HepG2 (cell line): ENCODE results near the gene B3GNT7. TPM values are rescaled to one million over a fixed set of nuclear protein-coding genes. Genes with fewer than 3 reads are reported as not detected.

Experiments
- BCL6 ChIP-seq: IDR thresholded peaks from 2 replicates; pipeline ENCODE4 v1.6.1; 2016; ENCODE audit warnings: missing genetic modification reagents, missing compliant biosample characterization
- FOXA1 ChIP-seq, 2 experiments: fragments of 450-650 bp in 1 of 2; sonication (generic) in 1 of 2; formaldehyde crosslinking in 1 of 2; IDR thresholded peaks; 2 replicates each; pipeline versions ENCODE4 v1.4.0 to v1.6.1; 2016 to 2020; ENCODE audit warnings: missing genetic modification reagents in 1 of 2
- RARA ChIP-seq: IDR thresholded peaks from 2 replicates; pipeline ENCODE4 v1.6.1; 2016; ENCODE audit warnings: missing genetic modification reagents, missing compliant biosample characterization
- ZNF205 ChIP-seq: IDR thresholded peaks from 2 replicates; pipeline ENCODE4 v1.6.1; 2018; ENCODE audit warnings: missing biosample characterization, missing genetic modification reagents
- polyA plus RNA-seq, 8 experiments: library from polyadenylated mRNA; depleted of rRNA in 3 of 8; stranded (reverse) in 7 of 8; unstranded in 1 of 8; fragments of >200 nt; fragmentation: Illumina TruSeq in 4 of 8; extraction: Trizol in 4 of 8; gene quantifications; 2 replicates each; pipeline versions ENCODE4 v1.2.1 to v1.2.3, GENCODE V29; 2011 to 2016; ENCODE audit warnings: low read depth in 4 of 8, missing spikeins in 1 of 8, mixed read lengths in 1 of 8; ENCODE audit not compliant: insufficient read depth in 1 of 8
- total RNA-seq, 5 experiments: library from RNA; depleted of rRNA; stranded (reverse); fragments of >200 nt; fragmentation: Illumina TruSeq; extraction: Trizol; gene quantifications; 2 replicates each; pipeline ENCODE4 v1.2.3, GENCODE V29; 2016; ENCODE audit warnings: low read depth in 1 of 5
- TF ChIP-seq, protein P1 (sequence below): sonication (generic); formaldehyde crosslinking; conservative IDR thresholded peaks from 2 replicates; pipeline ENCODE4 v1.8.0; 2022; ENCODE audit warnings: mild to moderate bottlenecking, moderate library complexity, missing genetic modification reagents
- TF ChIP-seq, protein P2 (sequence below), 2 experiments: sonication (generic) in 1 of 2; formaldehyde crosslinking in 1 of 2; IDR thresholded peaks; 2 replicates each; pipeline versions ENCODE4 v1.4.0 to v1.6.1; 2018 to 2020; ENCODE audit warnings: missing genetic modification reagents in 2 of 2, borderline replicate concordance in 1 of 2, low read depth in 1 of 2, mild to moderate bottlenecking in 1 of 2, missing biosample characterization in 1 of 2
- TF ChIP-seq, protein P3 (sequence below): sonication (generic); formaldehyde crosslinking; IDR thresholded peaks from 2 replicates; pipeline ENCODE4 v1.4.0; 2020; ENCODE audit warnings: mild to moderate bottlenecking, missing genetic modification reagents
- TF ChIP-seq, protein P4 (sequence below): sonication (generic); formaldehyde crosslinking; IDR thresholded peaks from 2 replicates; pipeline ENCODE4 v1.4.0; 2020; ENCODE audit warnings: missing genetic modification reagents
- TF ChIP-seq, protein P5 (sequence below): sonication (generic); formaldehyde crosslinking; IDR thresholded peaks from 2 replicates; pipeline ENCODE4 v1.4.0; 2020; ENCODE audit warnings: mild to moderate bottlenecking, missing genetic modification reagents

B3GNT7 gene
- total and polyA plus RNA-seq, 2 of the 13 experiments (the other 11 are each of a cell fraction or from before 2014, with no cell fraction given): 0.04 to 0.24 TPM

DNA sequence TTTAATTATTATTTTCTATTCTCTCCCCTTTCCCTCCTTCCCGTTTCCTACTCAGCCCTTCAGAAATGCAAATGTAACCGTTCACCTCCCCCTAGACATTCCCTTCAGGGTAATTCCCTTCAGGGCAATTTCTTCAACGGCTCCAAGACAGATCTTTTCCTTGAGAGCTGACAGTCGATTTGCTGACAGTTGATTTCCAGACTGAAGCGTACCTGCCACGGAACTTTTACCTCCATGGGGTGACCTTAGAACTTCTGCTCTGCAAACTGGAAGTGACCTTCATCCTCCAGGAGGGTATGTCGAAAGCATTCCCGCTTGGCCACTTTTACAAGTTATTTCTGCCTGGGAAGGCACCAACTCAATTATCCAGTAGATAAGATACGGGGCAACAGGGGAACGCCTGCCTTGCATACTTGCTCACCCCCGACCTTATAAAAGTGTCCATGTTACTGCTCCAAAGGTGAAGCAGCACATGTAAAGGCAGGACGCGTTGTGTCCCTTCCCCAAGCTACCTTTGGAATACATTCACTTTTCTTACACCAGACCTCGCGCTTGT is 18.5 kb downstream of the B3GNT7 start (continued):
- TF ChIP-seq, protein P1, sequence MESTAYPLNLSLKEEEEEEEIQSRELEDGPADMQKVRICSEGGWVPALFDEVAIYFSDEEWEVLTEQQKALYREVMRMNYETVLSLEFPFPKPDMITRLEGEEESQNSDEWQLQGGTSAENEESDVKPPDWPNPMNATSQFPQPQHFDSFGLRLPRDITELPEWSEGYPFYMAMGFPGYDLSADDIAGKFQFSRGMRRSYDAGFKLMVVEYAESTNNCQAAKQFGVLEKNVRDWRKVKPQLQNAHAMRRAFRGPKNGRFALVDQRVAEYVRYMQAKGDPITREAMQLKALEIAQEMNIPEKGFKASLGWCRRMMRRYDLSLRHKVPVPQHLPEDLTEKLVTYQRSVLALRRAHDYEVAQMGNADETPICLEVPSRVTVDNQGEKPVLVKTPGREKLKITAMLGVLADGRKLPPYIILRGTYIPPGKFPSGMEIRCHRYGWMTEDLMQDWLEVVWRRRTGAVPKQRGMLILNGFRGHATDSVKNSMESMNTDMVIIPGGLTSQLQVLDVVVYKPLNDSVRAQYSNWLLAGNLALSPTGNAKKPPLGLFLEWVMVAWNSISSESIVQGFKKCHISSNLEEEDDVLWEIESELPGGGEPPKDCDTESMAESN (CRISPR knock-in tag): 0 out of 2 replicates have a peak, but pooled peaks have one; percentile 28
- TF ChIP-seq, protein P2, sequence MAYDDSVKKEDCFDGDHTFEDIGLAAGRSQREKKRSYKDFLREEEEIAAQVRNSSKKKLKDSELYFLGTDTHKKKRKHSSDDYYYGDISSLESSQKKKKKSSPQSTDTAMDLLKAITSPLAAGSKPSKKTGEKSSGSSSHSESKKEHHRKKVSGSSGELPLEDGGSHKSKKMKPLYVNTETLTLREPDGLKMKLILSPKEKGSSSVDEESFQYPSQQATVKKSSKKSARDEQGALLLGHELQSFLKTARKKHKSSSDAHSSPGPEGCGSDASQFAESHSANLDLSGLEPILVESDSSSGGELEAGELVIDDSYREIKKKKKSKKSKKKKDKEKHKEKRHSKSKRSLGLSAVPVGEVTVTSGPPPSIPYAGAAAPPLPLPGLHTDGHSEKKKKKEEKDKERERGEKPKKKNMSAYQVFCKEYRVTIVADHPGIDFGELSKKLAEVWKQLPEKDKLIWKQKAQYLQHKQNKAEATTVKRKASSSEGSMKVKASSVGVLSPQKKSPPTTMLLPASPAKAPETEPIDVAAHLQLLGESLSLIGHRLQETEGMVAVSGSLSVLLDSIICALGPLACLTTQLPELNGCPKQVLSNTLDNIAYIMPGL (CRISPR knock-in tag; IDR thresholded peaks at IDR 0.05; ENCODE audit: borderline replicate concordance in 1 of 2, low read depth in 1 of 2): 0 out of 4 replicates have a peak, but pooled peaks of 1 of the 2 experiments have one; percentile 22
- TF ChIP-seq, protein P3, sequence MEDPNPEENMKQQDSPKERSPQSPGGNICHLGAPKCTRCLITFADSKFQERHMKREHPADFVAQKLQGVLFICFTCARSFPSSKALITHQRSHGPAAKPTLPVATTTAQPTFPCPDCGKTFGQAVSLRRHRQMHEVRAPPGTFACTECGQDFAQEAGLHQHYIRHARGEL (CRISPR knock-in tag): no peak
- no peak for TF ChIP-seq FOXA1 (IDR thresholded peaks at IDR 0.05)
- TF ChIP-seq FOXA1 (CRISPR knock-in tag; IDR thresholded peaks at IDR 0.05): 0 out of 2 replicates have a peak, but pooled peaks have one; percentile 19
- peak; percentile 77 for TF ChIP-seq BCL6 (CRISPR knock-in tag)
- TF ChIP-seq, protein P4, sequence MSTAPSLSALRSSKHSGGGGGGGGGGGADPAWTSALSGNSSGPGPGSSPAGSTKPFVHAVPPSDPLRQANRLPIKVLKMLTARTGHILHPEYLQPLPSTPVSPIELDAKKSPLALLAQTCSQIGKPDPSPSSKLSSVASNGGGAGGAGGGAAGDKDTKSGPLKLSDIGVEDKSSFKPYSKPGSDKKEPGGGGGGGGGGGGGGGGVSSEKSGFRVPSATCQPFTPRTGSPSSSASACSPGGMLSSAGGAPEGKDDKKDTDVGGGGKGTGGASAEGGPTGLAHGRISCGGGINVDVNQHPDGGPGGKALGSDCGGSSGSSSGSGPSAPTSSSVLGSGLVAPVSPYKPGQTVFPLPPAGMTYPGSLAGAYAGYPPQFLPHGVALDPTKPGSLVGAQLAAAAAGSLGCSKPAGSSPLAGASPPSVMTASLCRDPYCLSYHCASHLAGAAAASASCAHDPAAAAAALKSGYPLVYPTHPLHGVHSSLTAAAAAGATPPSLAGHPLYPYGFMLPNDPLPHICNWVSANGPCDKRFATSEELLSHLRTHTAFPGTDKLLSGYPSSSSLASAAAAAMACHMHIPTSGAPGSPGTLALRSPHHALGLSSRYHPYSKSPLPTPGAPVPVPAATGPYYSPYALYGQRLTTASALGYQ (CRISPR knock-in tag): no peak
- peak; percentile 56 for TF ChIP-seq RARA (CRISPR knock-in tag)
- TF ChIP-seq, protein P5, sequence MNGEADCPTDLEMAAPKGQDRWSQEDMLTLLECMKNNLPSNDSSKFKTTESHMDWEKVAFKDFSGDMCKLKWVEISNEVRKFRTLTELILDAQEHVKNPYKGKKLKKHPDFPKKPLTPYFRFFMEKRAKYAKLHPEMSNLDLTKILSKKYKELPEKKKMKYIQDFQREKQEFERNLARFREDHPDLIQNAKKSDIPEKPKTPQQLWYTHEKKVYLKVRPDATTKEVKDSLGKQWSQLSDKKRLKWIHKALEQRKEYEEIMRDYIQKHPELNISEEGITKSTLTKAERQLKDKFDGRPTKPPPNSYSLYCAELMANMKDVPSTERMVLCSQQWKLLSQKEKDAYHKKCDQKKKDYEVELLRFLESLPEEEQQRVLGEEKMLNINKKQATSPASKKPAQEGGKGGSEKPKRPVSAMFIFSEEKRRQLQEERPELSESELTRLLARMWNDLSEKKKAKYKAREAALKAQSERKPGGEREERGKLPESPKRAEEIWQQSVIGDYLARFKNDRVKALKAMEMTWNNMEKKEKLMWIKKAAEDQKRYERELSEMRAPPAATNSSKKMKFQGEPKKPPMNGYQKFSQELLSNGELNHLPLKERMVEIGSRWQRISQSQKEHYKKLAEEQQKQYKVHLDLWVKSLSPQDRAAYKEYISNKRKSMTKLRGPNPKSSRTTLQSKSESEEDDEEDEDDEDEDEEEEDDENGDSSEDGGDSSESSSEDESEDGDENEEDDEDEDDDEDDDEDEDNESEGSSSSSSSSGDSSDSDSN: 0 out of 2 replicates have a peak, but pooled peaks have one; percentile 37
- 0 out of 2 replicates have a peak, but pooled peaks have one; percentile 32 for TF ChIP-seq ZNF205
